ENCODE data around the gene KLF6. TPM values are rescaled to one million over a fixed set of nuclear protein-coding genes. Genes with fewer than 3 reads are reported as not detected.
A peak's percentile ranks its signal among the peaks of the same experiment; 100 is the strongest.

KLF6 gene
- total RNA-seq, 1 donor from 2014 or later: 247 TPM

GRCh38 chr10:3814838-3815220, 29.8 kb upstream of the KLF6 start:
- Histone ChIP-seq H3K27ac (no peak overlapping the region), H3K36me3 (no peaks in the 10 kb centered on the region), H3K4me1 (peaks cover 23% of the 10 kb centered on the region), H3K9me3 (no peaks in the 10 kb centered on the region), H3K27me3 (no peaks in the 10 kb centered on the region), H3K4me3 (no peak overlapping the region)
- ATAC-seq: no peak
- DNase-seq: no peak
- intact Hi-C loops (cut with DNase I): no loop called here
- TF ChIP-seq, protein P1, sequence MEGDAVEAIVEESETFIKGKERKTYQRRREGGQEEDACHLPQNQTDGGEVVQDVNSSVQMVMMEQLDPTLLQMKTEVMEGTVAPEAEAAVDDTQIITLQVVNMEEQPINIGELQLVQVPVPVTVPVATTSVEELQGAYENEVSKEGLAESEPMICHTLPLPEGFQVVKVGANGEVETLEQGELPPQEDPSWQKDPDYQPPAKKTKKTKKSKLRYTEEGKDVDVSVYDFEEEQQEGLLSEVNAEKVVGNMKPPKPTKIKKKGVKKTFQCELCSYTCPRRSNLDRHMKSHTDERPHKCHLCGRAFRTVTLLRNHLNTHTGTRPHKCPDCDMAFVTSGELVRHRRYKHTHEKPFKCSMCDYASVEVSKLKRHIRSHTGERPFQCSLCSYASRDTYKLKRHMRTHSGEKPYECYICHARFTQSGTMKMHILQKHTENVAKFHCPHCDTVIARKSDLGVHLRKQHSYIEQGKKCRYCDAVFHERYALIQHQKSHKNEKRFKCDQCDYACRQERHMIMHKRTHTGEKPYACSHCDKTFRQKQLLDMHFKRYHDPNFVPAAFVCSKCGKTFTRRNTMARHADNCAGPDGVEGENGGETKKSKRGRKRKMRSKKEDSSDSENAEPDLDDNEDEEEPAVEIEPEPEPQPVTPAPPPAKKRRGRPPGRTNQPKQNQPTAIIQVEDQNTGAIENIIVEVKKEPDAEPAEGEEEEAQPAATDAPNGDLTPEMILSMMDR (IDR thresholded peaks at IDR 0.05): no peak

GRCh38 chr10:3813986-3814837, 29.2 kb upstream of the KLF6 start:
- TF ChIP-seq, protein P1 (IDR thresholded peaks at IDR 0.05): no peak
- ATAC-seq (no peak), DNase-seq (no peak)
- Histone ChIP-seq H3K27ac (no peak overlapping the region), H3K9me3 (no peaks in the 10 kb centered on the region), H3K36me3 (no peaks in the 10 kb centered on the region), H3K4me3 (no peak overlapping the region), H3K27me3 (no peaks in the 10 kb centered on the region), H3K4me1 (peaks cover 25% of the 10 kb centered on the region)
- intact Hi-C loops (cut with DNase I): no loop called here

DNA sequence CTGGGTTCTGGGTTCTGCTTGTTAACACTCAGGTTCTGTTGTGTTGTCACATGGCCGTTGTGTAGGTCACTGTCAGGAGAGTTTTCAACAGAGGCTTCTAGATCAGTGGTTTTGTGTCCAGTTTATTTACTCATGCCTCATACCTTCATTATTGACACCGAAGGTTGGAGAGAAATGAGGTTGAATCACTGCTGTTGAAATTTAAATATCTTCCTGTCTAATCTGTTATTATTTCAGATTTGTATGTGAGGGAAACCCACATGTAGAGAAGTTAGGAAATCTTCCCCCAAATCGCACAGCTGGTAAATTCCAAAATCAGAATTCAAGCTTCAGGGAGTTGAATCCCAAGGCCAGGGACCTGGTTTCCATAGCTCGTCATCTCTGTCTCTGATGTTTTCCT, 28.3 kb upstream of the KLF6 start:
- Histone ChIP-seq H3K27me3 (no peaks in the 10 kb centered on the region), H3K36me3 (no peaks in the 10 kb centered on the region), H3K27ac (peak overlapping the region; percentile 13), H3K9me3 (no peaks in the 10 kb centered on the region), H3K4me1 (peaks cover 25% of the 10 kb centered on the region), H3K4me3 (no peak overlapping the region)
- intact Hi-C loops (cut with DNase I): no loop called here
- TF ChIP-seq, protein P1 (IDR thresholded peaks at IDR 0.05): no peak
- ATAC-seq (no peak), DNase-seq (no peak)

DNA sequence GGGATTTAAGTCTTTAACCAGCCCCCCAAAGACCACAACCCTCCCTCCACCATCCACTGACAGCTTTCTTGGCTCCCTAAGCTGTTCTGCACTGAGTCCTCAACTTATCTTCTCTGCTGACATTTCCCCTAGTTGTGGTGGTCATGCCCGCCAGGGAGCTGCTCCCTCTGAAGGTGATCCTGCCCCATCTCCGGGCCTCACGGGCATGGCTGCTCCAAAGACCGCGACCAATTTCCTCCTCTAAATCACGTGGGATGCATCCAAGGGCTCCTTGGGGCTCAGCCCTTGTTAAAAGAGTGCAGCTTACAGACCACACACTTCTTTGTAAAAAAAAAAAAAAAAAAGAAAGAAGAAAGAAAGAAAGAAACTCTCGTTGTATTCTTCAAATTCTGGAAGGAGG, 27.1 kb upstream of the KLF6 start:
- Histone ChIP-seq H3K4me1 (peaks cover 37% of the 10 kb centered on the region), H3K4me3 (no peak overlapping the region), H3K9me3 (no peaks in the 10 kb centered on the region), H3K27ac (peak overlapping the region; percentile 88), H3K36me3 (no peaks in the 10 kb centered on the region), H3K27me3 (no peaks in the 10 kb centered on the region)
- DNase-seq (no peak), ATAC-seq (no peak)
- TF ChIP-seq, protein P1 (IDR thresholded peaks at IDR 0.05): no peak
- intact Hi-C loops (cut with DNase I): no loop called here

GRCh38 chr10:3811291-3811870, 26.4 kb upstream of the KLF6 start:
- Histone ChIP-seq H3K27ac (peak overlapping the region; percentile 88), H3K9me3 (no peaks in the 10 kb centered on the region), H3K36me3 (no peaks in the 10 kb centered on the region), H3K4me1 (peaks cover 44% of the 10 kb centered on the region), H3K4me3 (no peak overlapping the region), H3K27me3 (no peaks in the 10 kb centered on the region)
- ATAC-seq (peak; percentile 60), DNase-seq (no peak)
- TF ChIP-seq, protein P1 (IDR thresholded peaks at IDR 0.05): no peak
- intact Hi-C loops (cut with DNase I): no loop called here
